ENCODE measurements around the gene LRIG1.

The LRIG1 gene

GRCh38 chr3:66489115-66489514 is 11.7 kb downstream of the LRIG1 start:
- DNase-seq (ENCODE audit: low read depth in 1 of 2, low spot score in 1 of 2), result no peak

DNA sequence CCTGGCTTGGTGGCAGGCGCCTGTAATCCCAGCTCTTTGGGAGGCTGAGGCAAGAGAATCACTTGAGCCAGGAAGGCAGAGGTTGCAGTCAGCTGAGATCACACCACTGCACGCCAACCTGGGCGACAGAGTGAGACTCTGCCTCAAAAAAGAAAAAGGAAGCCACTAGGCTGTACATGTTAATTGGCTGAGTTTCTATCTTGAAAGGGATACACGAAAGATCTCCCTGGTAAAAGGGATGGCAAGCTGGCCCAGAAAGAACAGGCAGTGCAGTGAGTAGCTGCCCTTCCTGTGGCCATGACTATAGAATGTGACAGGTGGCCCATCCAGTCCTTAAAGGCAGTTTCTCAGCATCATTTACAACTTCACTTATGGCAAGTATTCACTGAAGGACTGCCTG is 12.3 kb downstream of the LRIG1 start:
- DNase-seq (ENCODE audit: low read depth in 1 of 2, low spot score in 1 of 2), result no peak

GRCh38 chr3:66487465-66487864 is 13.4 kb downstream of the LRIG1 start:
- DNase-seq (ENCODE audit: low read depth in 1 of 2, low spot score in 1 of 2), result no peak

- DNase-seq (ENCODE audit: low read depth in 1 of 2, low spot score in 1 of 2), result no peak
These were observed 14.2 kb downstream of the LRIG1 start for GRCh38 chr3:66486646-66487045.

- DNase-seq (ENCODE audit: low read depth in 1 of 2, low spot score in 1 of 2), result no peak
These were observed 14.6 kb downstream of the LRIG1 start for GRCh38 chr3:66486202-66486601.

- DNase-seq (ENCODE audit: low read depth in 1 of 2, low spot score in 1 of 2), result no peak
These were observed 15.4 kb downstream of the LRIG1 start for GRCh38 chr3:66485291-66485968.

- no peak for DNase-seq (ENCODE audit: low read depth in 1 of 2, low spot score in 1 of 2)
These were observed 16.5 kb downstream of the LRIG1 start for GRCh38 chr3:66484106-66484844.

DNA sequence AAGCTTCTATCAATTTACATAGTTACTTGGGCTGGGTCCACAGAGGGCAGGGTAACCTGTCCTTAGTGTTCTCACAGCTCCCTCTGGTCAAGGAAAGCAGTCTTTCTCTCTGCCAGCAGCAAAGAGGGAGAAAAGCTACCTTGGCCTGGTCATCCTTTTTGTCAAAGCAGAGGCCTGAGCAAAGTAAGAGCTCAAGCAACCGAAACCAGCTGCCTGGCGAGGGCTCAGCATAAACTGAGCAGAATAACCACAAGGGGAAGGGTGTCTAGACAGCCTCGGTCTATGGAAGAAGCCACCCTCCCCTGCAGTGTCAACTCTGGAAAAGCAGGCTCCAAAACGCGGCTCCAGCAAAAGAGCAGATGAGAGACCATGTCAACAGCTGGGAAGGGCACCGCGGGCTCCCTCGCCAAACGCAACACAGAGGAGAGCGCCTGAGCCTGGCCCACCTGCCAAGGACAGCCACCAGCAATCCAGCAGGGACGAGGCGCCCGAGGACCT is 17.4 kb downstream of the LRIG1 start:
- no peak for DNase-seq (ENCODE audit: low read depth in 1 of 2, low spot score in 1 of 2)

- DNase-seq (ENCODE audit: low read depth in 1 of 2, low spot score in 1 of 2), result no peak
These were observed 17.8 kb downstream of the LRIG1 start for GRCh38 chr3:66483006-66483405.

DNA sequence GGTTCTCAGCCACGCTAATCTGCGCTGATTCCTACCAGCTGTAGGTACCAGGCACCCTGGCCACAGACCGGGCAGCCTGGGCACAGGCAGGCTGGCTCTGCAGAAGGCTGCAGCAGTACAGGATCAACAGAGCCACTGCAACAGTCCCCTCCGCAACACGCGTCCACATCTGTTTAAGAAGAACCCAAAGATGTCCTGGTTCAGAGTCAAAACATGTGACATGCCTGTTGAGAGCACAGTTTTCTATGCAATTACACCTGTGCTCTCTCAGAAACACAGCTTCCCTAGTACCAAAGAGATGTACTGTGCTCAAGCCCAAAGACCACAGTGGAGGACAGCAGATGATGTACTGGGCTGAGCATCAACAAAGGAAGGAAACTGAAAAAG is 18.8 kb downstream of the LRIG1 start:
- no peak for DNase-seq (ENCODE audit: low read depth in 1 of 2, low spot score in 1 of 2)

- DNase-seq (ENCODE audit: low read depth in 1 of 2, low spot score in 1 of 2), result no peak
These were observed 19.5 kb downstream of the LRIG1 start for GRCh38 chr3:66481071-66482017.

- no peak for DNase-seq (ENCODE audit: low read depth in 1 of 2, low spot score in 1 of 2)
These were observed 20.2 kb downstream of the LRIG1 start for GRCh38 chr3:66480666-66481065.

DNA sequence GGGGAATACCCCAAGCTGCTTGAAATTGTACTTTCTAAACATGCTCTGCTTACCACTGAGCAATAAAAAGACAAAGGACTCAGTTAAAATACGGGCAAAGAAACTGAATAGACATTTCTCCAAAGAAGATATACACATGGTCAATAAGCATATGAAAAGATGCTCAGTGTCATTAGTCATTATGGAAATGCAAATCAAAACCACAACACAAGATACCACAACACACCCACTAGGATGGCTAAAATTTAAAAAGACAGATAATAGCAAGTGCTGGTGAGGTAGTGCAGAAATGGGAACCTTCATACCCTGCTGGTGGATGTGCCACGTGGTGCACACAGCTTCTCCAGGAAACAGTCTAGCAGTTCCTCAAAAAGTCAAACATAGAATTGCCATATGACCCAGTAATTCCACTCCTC is 21.3 kb downstream of the LRIG1 start:
- DNase-seq (ENCODE audit: low read depth in 1 of 2, low spot score in 1 of 2), result no peak

DNA sequence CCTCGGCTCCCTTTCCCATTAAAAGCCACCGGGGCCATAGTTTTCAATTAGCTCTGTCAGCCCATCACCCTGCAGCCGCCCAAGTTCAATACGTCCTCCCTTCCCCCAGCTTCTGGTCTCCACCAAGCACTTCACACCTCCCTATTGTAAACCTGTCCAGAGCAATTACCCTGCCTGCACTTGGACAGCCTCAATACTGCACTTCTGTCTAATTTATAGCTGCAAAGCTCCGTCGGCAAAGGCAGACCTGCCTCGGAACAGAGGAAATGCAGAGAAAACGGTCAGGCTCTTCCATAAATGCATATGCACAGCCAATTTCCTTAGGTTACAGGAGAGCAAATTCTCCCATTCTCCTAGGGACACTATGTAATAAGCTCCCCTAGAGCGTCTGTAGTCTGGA is 21.9 kb downstream of the LRIG1 start:
- DNase-seq (ENCODE audit: low read depth in 1 of 2, low spot score in 1 of 2), result no peak

- DNase-seq (ENCODE audit: low read depth in 1 of 2, low spot score in 1 of 2), result no peak
These were observed 23.0 kb downstream of the LRIG1 start for GRCh38 chr3:66477856-66478255.

DNA sequence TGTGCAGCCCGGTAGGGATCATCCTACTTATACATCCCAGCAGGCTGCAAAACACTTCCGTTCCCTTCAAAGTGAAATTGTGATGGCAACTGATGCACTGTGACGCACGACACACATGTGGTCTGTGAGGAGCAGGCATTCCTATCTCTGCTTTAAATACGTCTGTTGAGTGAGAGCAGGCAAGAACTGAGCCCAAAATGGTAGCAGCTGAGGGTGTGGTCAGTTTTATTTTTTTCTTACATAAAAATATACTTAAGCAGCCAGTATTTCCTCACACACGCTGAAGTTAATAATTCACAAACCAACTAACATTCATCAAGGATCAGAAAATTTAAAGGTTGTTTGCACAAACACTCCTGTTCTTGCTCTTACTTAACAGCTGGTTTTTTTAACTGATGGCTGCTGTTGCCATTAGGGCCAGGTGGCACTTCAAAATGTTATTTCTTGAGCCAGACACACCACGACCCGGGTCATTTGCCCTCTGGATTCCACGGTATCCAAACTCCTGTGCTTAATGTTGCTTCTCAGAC is 23.9 kb downstream of the LRIG1 start:
- DNase-seq (ENCODE audit: low read depth in 1 of 2, low spot score in 1 of 2), result no peak

GRCh38 chr3:66475386-66476020 is 25.3 kb downstream of the LRIG1 start:
- no peak for DNase-seq (ENCODE audit: low read depth in 1 of 2, low spot score in 1 of 2)

DNA sequence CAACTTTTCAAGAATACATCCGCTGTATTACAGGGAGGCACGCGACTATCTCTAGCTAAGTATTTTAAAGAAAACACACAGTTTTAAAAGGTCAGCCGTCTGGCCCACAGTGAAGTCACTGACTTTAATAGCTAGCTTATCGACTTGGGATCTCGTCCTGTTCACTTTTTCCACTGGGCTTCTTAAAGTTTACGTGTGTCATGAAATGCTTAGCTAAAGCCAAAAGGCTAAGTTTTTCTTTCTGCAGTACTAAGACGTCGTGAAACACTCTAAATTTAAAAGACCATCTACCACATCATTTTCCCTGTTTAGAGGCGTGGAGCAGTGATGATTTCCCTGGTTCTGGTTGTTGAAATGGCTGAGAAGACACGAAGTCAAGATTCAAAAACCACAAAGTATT is 27.1 kb downstream of the LRIG1 start:
- no peak for DNase-seq (ENCODE audit: low read depth in 1 of 2, low spot score in 1 of 2)

- no peak for DNase-seq (ENCODE audit: low read depth in 1 of 2, low spot score in 1 of 2)
These were observed 27.6 kb downstream of the LRIG1 start for GRCh38 chr3:66473181-66473580.

- no peak for DNase-seq (ENCODE audit: low read depth in 1 of 2, low spot score in 1 of 2)
These were observed 28.3 kb downstream of the LRIG1 start for GRCh38 chr3:66472313-66473134.

Data from stimulated activated CD4-positive, alpha-beta T cell treated with anti-CD3 and anti-CD28 coated beads, Interleukin-15, amount 100 ng/mL, for 1 hour (primary cell).